Measurements from ENCODE around the gene CHMP6.
A peak's percentile ranks its signal among the peaks of the same experiment; 100 is the strongest.

The CHMP6 gene

GRCh38 chr17:81046132-81046769 lies 54.6 kb downstream of the CHMP6 start:
- DNase-seq: no peak

DNA sequence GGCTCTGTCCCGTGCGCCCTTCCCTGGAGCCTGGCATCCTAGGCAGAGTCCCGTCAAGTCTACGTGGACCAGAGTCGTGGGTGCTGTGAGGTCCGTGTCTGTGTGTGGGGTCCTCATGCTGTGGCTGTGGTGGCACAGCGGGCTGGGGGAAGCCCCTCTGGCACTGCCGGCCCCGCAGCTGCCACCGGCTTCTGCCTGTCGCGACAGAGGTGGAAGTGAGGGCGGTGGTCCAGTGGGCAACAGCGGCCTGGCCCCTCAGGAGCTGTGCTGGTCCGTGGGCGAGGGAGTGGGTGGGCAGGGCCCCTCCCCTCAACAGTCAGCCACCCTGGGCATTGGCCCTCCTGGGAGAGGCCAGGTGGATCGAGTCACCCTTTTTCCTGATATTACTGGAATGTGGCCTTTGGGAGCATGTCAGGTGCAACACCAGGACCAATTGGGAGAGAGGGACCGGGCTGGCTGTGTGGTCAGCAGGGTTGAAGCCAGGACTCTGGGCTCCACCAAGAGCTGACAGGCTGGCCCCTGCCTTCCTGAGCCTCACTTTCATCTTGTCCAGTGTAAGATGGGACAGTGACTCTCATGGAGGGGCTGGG lies 55.2 kb downstream of the CHMP6 start:
- DNase-seq: no peak

DNA sequence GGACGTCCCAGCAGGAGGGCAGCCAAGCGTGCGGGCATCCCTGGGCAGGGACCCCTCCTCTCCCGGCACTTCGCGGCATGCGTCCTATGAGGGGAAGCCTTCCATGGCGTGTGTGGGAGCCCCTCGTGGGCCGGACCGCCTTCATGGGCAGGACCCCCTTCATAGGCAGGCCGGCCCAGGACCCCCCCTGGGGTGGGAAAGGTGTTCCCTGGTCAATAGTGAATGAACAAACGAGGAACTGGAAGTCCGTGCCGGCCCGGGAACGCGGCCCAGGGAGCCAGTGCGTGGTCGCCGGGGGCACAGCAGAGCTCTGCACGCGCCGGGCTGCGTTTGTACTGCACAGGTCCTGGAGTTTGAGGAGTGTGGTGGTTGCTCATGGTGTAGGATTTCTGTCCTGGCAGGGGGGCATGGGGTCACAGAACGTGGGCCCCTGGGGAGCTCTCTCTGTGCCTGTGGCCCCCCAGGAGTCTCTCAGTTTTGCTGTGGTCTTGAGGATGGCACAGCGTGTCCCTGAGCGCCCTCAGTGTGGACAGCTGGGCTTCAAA lies 57.3 kb downstream of the CHMP6 start:
- DNase-seq: no peak

- peak in 1 of 6 experiments; percentile 44 for DNase-seq
These were observed 57.8 kb downstream of the CHMP6 start for GRCh38 chr17:81049372-81049911.
